Testis (tissue), 2 donors: ENCODE measurements around the gene PPP1R13B.

Source experiments
- CTCF ChIP-seq, 3 experiments: fragments of 450-650 bp in 2 of 3; fragments of 200-600 bp in 1 of 3; sonication (generic) in 1 of 3; IDR thresholded peaks; one replicate each; pipeline ENCODE4 v1.5.1; 2016 to 2019; ENCODE audit warnings: antibody characterized with exemption in 3 of 3, mild to moderate bottlenecking in 2 of 3, moderate library complexity in 1 of 3
- POLR2A ChIP-seq: fragments of 450-650 bp; IDR thresholded peaks from one replicate; pipeline ENCODE4 v1.6.1; 2017; ENCODE audit warnings: antibody characterized with exemption, mild to moderate bottlenecking, moderate library complexity

GRCh38 chr14:103820908-103821307, 26.5 kb downstream of the PPP1R13B start:
- TF ChIP-seq POLR2A (no peak), CTCF (IDR thresholded peaks at IDR 0.05) (no peak)
